ENCODE data around the gene KPNA4.

DNA sequence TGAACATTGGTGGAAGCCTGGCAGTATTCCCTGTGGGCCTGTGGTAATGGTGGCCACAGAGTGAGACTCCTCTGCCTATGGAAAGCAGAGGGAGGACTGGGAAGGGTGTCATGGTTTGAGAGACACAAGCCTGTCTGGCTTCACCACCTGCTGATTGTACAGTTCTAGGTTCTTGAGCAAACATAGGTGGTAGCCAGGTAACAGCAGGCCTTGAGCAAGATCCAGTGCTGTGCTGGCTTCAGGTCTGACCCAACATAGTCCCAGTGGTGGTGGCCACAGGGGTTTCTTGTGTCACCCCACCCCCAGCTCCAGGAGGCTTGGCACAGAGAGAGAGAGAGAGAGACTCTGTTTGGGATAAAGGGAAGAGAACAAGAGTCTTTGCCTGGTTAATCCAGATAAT, 22.7 kb upstream of the KPNA4 start:
- no peak for TF ChIP-seq CTCF (IDR thresholded peaks at IDR 0.05)
- TF ChIP-seq POLR2A (IDR thresholded peaks at IDR 0.05) = no peak
